Caco-2 (cell line): ENCODE data around the gene EXOC6. TPM values are rescaled to one million over a fixed set of nuclear protein-coding genes. Genes with fewer than 3 reads are reported as not detected.
A peak's percentile ranks its signal among the peaks of the same experiment; 100 is the strongest.
"Not testable (repeated sequence)": the region's sequence is repeated elsewhere in the genome, so short reads cannot be mapped to it uniquely, and the experiment has no call there.

Experiments used
- BruUV-seq: library from RNA; stranded (reverse); fragments of 400-500 nt; replicated peaks from 2 replicates; lab custom pipeline; 2021; lab: Mats Ljungman, UMichigan
- CTCF ChIA-PET: fragments of 300-600 bp; sonication (Branson Sonifier 250); formaldehyde crosslinking; loops from one replicate; lab custom pipeline; 2022; ENCODE audit warnings: antibody characterized with exemption; lab: Charles Lee
- POLR2A ChIA-PET: fragments of 300-600 bp; sonication (Branson Sonifier 250); formaldehyde crosslinking; loops from one replicate; lab custom pipeline; 2022; ENCODE audit warnings: antibody characterized with exemption; lab: Charles Lee
- DNase-seq, 2 experiments: peaks; one replicate each; pipeline versions ENCODE4 v3.0.0 to v3.0.0-alpha.2; 2020 to 2022
- H3K27me3 ChIP-seq: replicated peaks from 2 replicates; pipeline ENCODE4 v1.6.0; 2011; ENCODE audit warnings: low read length; ENCODE audit not compliant: control insufficient read depth, insufficient read depth
- H3K36me3 ChIP-seq: 2 replicates; pipeline ENCODE4 v1.5.1; 2011; ENCODE audit warnings: low read length; ENCODE audit not compliant: control insufficient read depth, insufficient read depth
- H3K4me1 ChIP-seq: fragments of 250-450 bp; sonication (Bioruptor Pico); 2 replicates; pipeline ENCODE4 v1.5.1; 2020; ENCODE audit warnings: mild to moderate bottlenecking
- H3K4me3 ChIP-seq: 2 replicates; pipeline ENCODE4 v1.5.1; 2011; ENCODE audit warnings: low read depth, mild to moderate bottlenecking, control low read depth, low read length
- H3K9me3 ChIP-seq: fragments of 250-450 bp; sonication (Bioruptor Pico); 2 replicates; pipeline ENCODE4 v1.5.1; 2020; ENCODE audit warnings: mild to moderate bottlenecking, moderate library complexity
- H3K27ac Mint-ChIP-seq: one replicate; pipeline ENCODE4 v1.8.0; 2022; ENCODE audit warnings: mixed read lengths; ENCODE audit not compliant: unreplicated experiment
- H3K27me3 Mint-ChIP-seq: one replicate; pipeline ENCODE4 v1.8.0; 2022; ENCODE audit warnings: mixed read lengths; ENCODE audit not compliant: insufficient read depth, unreplicated experiment
- H3K36me3 Mint-ChIP-seq: one replicate; pipeline ENCODE4 v1.8.0; 2022; ENCODE audit warnings: mild to moderate bottlenecking, mixed read lengths; ENCODE audit not compliant: insufficient read depth, unreplicated experiment
- H3K4me1 Mint-ChIP-seq: one replicate; pipeline ENCODE4 v1.8.0; 2022; ENCODE audit warnings: low read depth, mixed read lengths; ENCODE audit not compliant: unreplicated experiment
- H3K4me3 Mint-ChIP-seq: one replicate; pipeline ENCODE4 v1.8.0; 2022; ENCODE audit warnings: mild to moderate bottlenecking, moderate library complexity, mixed read lengths; ENCODE audit not compliant: unreplicated experiment
- H3K9me3 Mint-ChIP-seq: one replicate; pipeline ENCODE4 v1.8.0; 2022; ENCODE audit warnings: mixed read lengths; ENCODE audit not compliant: unreplicated experiment
- CTCF ChIP-seq, 2 experiments: fragments of 200-600 bp in 1 of 2; IDR thresholded peaks; 1 replicate in 1 of 2; 2 replicates in 1 of 2; pipeline versions ENCODE4 v1.5.1 to v1.8.0; 2011 to 2022; ENCODE audit warnings: antibody characterized with exemption in 1 of 2, control low read depth in 1 of 2, inconsistent platforms in 1 of 2, low read depth in 1 of 2, low read length in 1 of 2, mild to moderate bottlenecking in 1 of 2, moderate library complexity in 1 of 2; ENCODE audit not compliant: insufficient read depth in 1 of 2, severe bottlenecking in 1 of 2, unreplicated experiment in 1 of 2
- intact Hi-C: fragments of 100-400 bp; cut with micrococcal nuclease; formaldehyde crosslinking; loops from one replicate; pipeline ENCODE4 v1.10.0; 2022; ENCODE audit not compliant: unreplicated experiment
- total RNA-seq: library from RNA; stranded (reverse); gene quantifications from 2 replicates; pipeline ENCODE4 v1.2.3, GENCODE V29; 2022

EXOC6 gene
- total RNA-seq, 1 experiment from 2014 or later: 12.5 TPM

- POLR2A ChIA-PET: no interaction called here
- H3K27me3 Mint-ChIP-seq: no peaks in the 10 kb centered on the region
- no TSS peak for BruUV-seq
- peak; percentile 8 to 53 for DNase-seq
- peak overlapping the region; percentile 17 for H3K27ac Mint-ChIP-seq
- TF ChIP-seq CTCF (IDR thresholded peaks at IDR 0.05; ENCODE audit: insufficient read depth in 1 of 2, low read depth in 1 of 2, low read length in 1 of 2, severe bottlenecking in 1 of 2, unreplicated experiment in 1 of 2): no peak
- CTCF ChIA-PET: no interaction called here
- H3K27me3 ChIP-seq: no peaks in the 10 kb centered on the region
- peaks cover 18% of the 10 kb centered on the region for H3K9me3 Mint-ChIP-seq
- H3K9me3 ChIP-seq: peaks cover 3% of the 10 kb centered on the region; the same call in 1 of the 2 replicates
- H3K4me3 Mint-ChIP-seq: no peak overlapping the region
- peaks cover 16% of the 10 kb centered on the region for H3K4me1 ChIP-seq
- H3K4me1 Mint-ChIP-seq: no peaks in the 10 kb centered on the region
- H3K36me3 Mint-ChIP-seq: no peaks in the 10 kb centered on the region
- intact Hi-C loops: no loop called here
- no peak overlapping the region for H3K4me3 ChIP-seq
- no peaks in the 10 kb centered on the region for H3K36me3 ChIP-seq
Observed at GRCh38 chr10:92972066-92972870, 123.9 kb downstream of the EXOC6 start.

GRCh38 chr10:92972886-92973285 is 124.6 kb downstream of the EXOC6 start:
- no peak overlapping the region for H3K4me3 Mint-ChIP-seq
- H3K27me3 ChIP-seq: no peaks in the 10 kb centered on the region
- no TSS peak for BruUV-seq
- H3K9me3 ChIP-seq: peaks cover 3% of the 10 kb centered on the region; the same call in 1 of the 2 replicates
- H3K27me3 Mint-ChIP-seq: no peaks in the 10 kb centered on the region
- H3K4me1 ChIP-seq: peaks cover 16% of the 10 kb centered on the region
- H3K4me1 Mint-ChIP-seq: no peaks in the 10 kb centered on the region
- no peak for TF ChIP-seq CTCF (IDR thresholded peaks at IDR 0.05; ENCODE audit: insufficient read depth in 1 of 2, low read depth in 1 of 2, low read length in 1 of 2, severe bottlenecking in 1 of 2, unreplicated experiment in 1 of 2)
- intact Hi-C loops: no loop called here
- no peaks in the 10 kb centered on the region for H3K36me3 ChIP-seq
- H3K9me3 Mint-ChIP-seq: peaks cover 18% of the 10 kb centered on the region
- no peaks in the 10 kb centered on the region for H3K36me3 Mint-ChIP-seq
- DNase-seq: no peak
- ChIA-PET POLR2A (no interaction called here), CTCF (no interaction called here)
- no peak overlapping the region for H3K27ac Mint-ChIP-seq
- H3K4me3 ChIP-seq: no peak overlapping the region

- H3K27ac Mint-ChIP-seq, CTCF ChIA-PET: not testable (repeated sequence)
Observed at GRCh38 chr10:92976278-92976677, 128.0 kb downstream of the EXOC6 start.

More at GRCh38 chr10:92976278-92976677, 128.0 kb downstream of the EXOC6 start:
- H3K9me3 ChIP-seq, H3K36me3 ChIP-seq, BruUV-seq, H3K27me3 ChIP-seq, H3K4me1 Mint-ChIP-seq, H3K27me3 Mint-ChIP-seq, H3K4me3 Mint-ChIP-seq, H3K4me3 ChIP-seq, intact Hi-C loops, DNase-seq, H3K36me3 Mint-ChIP-seq, POLR2A ChIA-PET: not testable (repeated sequence)
- peaks cover 16% of the 10 kb centered on the region for H3K4me1 ChIP-seq
- peaks cover 18% of the 10 kb centered on the region for H3K9me3 Mint-ChIP-seq
